HEK293 (cell line): Measurements from ENCODE around the gene DSTN.

Experiments used
- CTCF ChIA-PET: fragments of 350-600 bp; formaldehyde crosslinking; extraction: SDS; loops from one replicate; lab custom pipeline; 2021; ENCODE audit warnings: antibody characterized with exemption; lab: Yijun Ruan, JAX
- POLR2A ChIA-PET: fragments of 300-600 bp; formaldehyde crosslinking; extraction: SDS; loops from one replicate; lab custom pipeline; 2020; ENCODE audit warnings: antibody characterized with exemption, inconsistent platforms; lab: Yijun Ruan, JAX
- H3K27ac ChIP-seq: fragments of 200-500 bp; sonication (Bioruptor generic); 2 replicates; pipeline ENCODE4 v1.5.1; 2014; ENCODE audit warnings: low read depth, low read length, control low read depth, inconsistent platforms; ENCODE audit errors: extremely low read depth
- H3K36me3 ChIP-seq, 2 experiments: fragments of 200-500 bp in 1 of 2; sonication (Bioruptor generic) in 1 of 2; 1 replicate in 1 of 2; 2 replicates in 1 of 2; pipeline ENCODE4 v1.5.1; 2014 to 2017; ENCODE audit warnings: inconsistent platforms in 2 of 2, low read length in 2 of 2; ENCODE audit not compliant: control insufficient read depth in 2 of 2, insufficient read depth in 1 of 2
- H3K4me1 ChIP-seq: fragments of 200-500 bp; sonication (Bioruptor generic); 2 replicates; pipeline ENCODE4 v1.5.1; 2014; ENCODE audit warnings: mild to moderate bottlenecking, low read length, inconsistent platforms; ENCODE audit not compliant: control insufficient read depth, insufficient read depth
- H3K4me3 ChIP-seq: 2 replicates; pipeline ENCODE4 v1.5.1; 2011; ENCODE audit warnings: low read depth, mild to moderate bottlenecking, control low read depth, low read length, moderate library complexity
- H3K9me3 ChIP-seq: fragments of 200-500 bp; sonication (Bioruptor generic); 2 replicates; pipeline ENCODE4 v1.5.1; 2014; ENCODE audit warnings: low read depth, low read length, inconsistent platforms; ENCODE audit not compliant: control insufficient read depth, insufficient read depth
- KLF8 ChIP-seq: fragments of 450-650 bp; formaldehyde crosslinking; IDR thresholded peaks from 2 replicates; pipeline ENCODE4 v1.5.1; 2016; ENCODE audit warnings: missing biosample characterization, missing genetic modification characterization
- SP3 ChIP-seq: fragments of 450-650 bp; formaldehyde crosslinking; IDR thresholded peaks from 2 replicates; pipeline ENCODE4 v1.5.1; 2016; ENCODE audit warnings: missing biosample characterization, missing genetic modification characterization
- SP7 ChIP-seq: fragments of 450-650 bp; formaldehyde crosslinking; IDR thresholded peaks from 2 replicates; pipeline ENCODE4 v1.5.1; 2016; ENCODE audit warnings: missing biosample characterization, missing genetic modification characterization
- ZBTB21 ChIP-seq: fragments of 450-650 bp; formaldehyde crosslinking; IDR thresholded peaks from 2 replicates; pipeline ENCODE4 v1.5.1; 2017; ENCODE audit warnings: missing biosample characterization, missing genetic modification characterization
- ZBTB48 ChIP-seq: fragments of 450-650 bp; formaldehyde crosslinking; IDR thresholded peaks from 2 replicates; pipeline ENCODE4 v1.5.1; 2016; ENCODE audit warnings: missing biosample characterization, missing genetic modification characterization
- ZNF292 ChIP-seq: fragments of 450-650 bp; formaldehyde crosslinking; IDR thresholded peaks from 2 replicates; pipeline ENCODE4 v1.5.1; 2016; ENCODE audit warnings: low read depth, missing biosample characterization, missing genetic modification characterization, borderline replicate concordance
- ZNF311 ChIP-seq: fragments of 450-650 bp; formaldehyde crosslinking; IDR thresholded peaks from 2 replicates; pipeline ENCODE4 v1.5.1; 2017; ENCODE audit warnings: missing biosample characterization, missing genetic modification characterization, borderline replicate concordance
- ZNF341 ChIP-seq: fragments of 450-650 bp; formaldehyde crosslinking; IDR thresholded peaks from 2 replicates; pipeline ENCODE4; 2016; ENCODE audit warnings: low read depth, missing biosample characterization, missing genetic modification characterization
- ZNF423 ChIP-seq: fragments of 450-650 bp; formaldehyde crosslinking; IDR thresholded peaks from 2 replicates; pipeline ENCODE4 v1.5.1; 2016; ENCODE audit warnings: missing biosample characterization, missing genetic modification characterization
- ZNF654 ChIP-seq: fragments of 450-650 bp; formaldehyde crosslinking; IDR thresholded peaks from 2 replicates; pipeline ENCODE4 v1.5.1; 2016; ENCODE audit warnings: low read depth, missing biosample characterization, missing genetic modification characterization
- ZNF660 ChIP-seq: fragments of 450-650 bp; IDR thresholded peaks from 2 replicates; pipeline ENCODE4 v1.5.1; 2018; ENCODE audit warnings: missing biosample characterization, mild to moderate bottlenecking, missing genetic modification characterization
- ZNF777 ChIP-seq: fragments of 450-650 bp; formaldehyde crosslinking; IDR thresholded peaks from 2 replicates; pipeline ENCODE4 v1.5.1; 2017; ENCODE audit warnings: missing biosample characterization, missing genetic modification characterization, borderline replicate concordance
- ZSCAN16 ChIP-seq: fragments of 450-650 bp; formaldehyde crosslinking; IDR thresholded peaks from 2 replicates; pipeline ENCODE4 v1.5.1; 2016; ENCODE audit warnings: missing biosample characterization, missing genetic modification characterization
- ZSCAN23 ChIP-seq: fragments of 450-650 bp; formaldehyde crosslinking; IDR thresholded peaks from 2 replicates; pipeline ENCODE4 v1.5.1; 2016; ENCODE audit warnings: missing biosample characterization, missing genetic modification characterization
- ZSCAN30 ChIP-seq: fragments of 450-650 bp; IDR thresholded peaks from 2 replicates; pipeline ENCODE4 v1.5.1; 2018; ENCODE audit warnings: missing biosample characterization, mild to moderate bottlenecking, missing genetic modification characterization, moderate library complexity
- ZXDB ChIP-seq: fragments of 450-650 bp; formaldehyde crosslinking; IDR thresholded peaks from 2 replicates; pipeline ENCODE4 v1.5.1; 2016; ENCODE audit warnings: missing biosample characterization, missing genetic modification characterization
- TF ChIP-seq, protein P1 (sequence below): fragments of 450-650 bp; formaldehyde crosslinking; IDR thresholded peaks from 2 replicates; pipeline ENCODE4 v1.5.1; 2016; ENCODE audit warnings: missing biosample characterization, missing genetic modification characterization, low read depth
- TF ChIP-seq, protein P2 (sequence below): fragments of 450-650 bp; formaldehyde crosslinking; IDR thresholded peaks from 2 replicates; pipeline ENCODE4 v1.5.1; 2016; ENCODE audit warnings: missing biosample characterization, missing genetic modification characterization, borderline replicate concordance
- TF ChIP-seq, protein P3 (sequence below): fragments of 450-650 bp; formaldehyde crosslinking; optimal IDR thresholded peaks from 2 replicates; pipeline ENCODE3; 2016; ENCODE audit warnings: missing biosample characterization, mild to moderate bottlenecking, missing genetic modification characterization
- TF ChIP-seq, protein P4 (sequence below): fragments of 450-650 bp; formaldehyde crosslinking; IDR thresholded peaks from 2 replicates; pipeline ENCODE4 v1.5.1; 2017; ENCODE audit warnings: missing biosample characterization, missing genetic modification characterization
- TF ChIP-seq, protein P5 (sequence below): fragments of 450-650 bp; formaldehyde crosslinking; IDR thresholded peaks from 2 replicates; pipeline ENCODE4 v1.5.1; 2016; ENCODE audit warnings: missing biosample characterization, missing genetic modification characterization
- TF ChIP-seq, protein P6 (sequence below): fragments of 450-650 bp; formaldehyde crosslinking; IDR thresholded peaks from 2 replicates; pipeline ENCODE4 v1.5.1; 2016; ENCODE audit warnings: missing biosample characterization, missing genetic modification characterization

Gene DSTN

DNA sequence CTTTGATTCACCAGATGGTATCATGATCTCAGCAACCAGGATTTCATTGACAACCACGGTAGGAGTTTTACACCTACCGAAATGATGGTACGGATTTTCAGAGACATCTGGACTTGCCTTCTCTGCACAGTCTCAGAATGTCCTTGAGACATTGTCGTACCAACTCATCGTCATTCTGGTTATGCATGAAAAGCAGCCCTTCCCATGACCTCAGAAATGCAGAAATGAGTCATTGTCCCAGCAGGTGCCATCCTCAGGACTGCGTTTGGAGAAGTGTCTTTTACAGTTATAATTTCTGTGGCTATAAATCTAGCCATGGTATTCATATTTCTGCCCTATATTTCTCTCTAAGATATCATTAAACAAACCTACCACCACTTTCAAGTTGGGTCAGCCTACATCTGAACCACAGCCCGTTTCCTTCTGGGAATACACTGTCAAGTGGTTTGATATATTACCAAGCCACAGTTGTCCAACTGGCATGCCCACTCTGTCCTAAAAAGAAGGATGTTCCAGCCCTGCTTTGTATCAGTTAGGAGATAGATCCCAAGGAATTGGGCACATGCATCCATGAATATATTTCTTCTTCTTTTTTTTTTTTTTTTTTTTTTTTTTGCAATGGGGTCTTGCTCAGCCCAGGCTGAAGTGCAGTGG lies 31.2 kb upstream of the DSTN start (continued):
- TF ChIP-seq, protein P1, sequence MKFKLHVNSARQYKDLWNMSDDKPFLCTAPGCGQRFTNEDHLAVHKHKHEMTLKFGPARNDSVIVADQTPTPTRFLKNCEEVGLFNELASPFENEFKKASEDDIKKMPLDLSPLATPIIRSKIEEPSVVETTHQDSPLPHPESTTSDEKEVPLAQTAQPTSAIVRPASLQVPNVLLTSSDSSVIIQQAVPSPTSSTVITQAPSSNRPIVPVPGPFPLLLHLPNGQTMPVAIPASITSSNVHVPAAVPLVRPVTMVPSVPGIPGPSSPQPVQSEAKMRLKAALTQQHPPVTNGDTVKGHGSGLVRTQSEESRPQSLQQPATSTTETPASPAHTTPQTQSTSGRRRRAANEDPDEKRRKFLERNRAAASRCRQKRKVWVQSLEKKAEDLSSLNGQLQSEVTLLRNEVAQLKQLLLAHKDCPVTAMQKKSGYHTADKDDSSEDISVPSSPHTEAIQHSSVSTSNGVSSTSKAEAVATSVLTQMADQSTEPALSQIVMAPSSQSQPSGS (tag by site-specific recombination), result 0 out of 2 replicates have a peak, but pooled peaks have one; percentile 17
- TF ChIP-seq, protein P2, sequence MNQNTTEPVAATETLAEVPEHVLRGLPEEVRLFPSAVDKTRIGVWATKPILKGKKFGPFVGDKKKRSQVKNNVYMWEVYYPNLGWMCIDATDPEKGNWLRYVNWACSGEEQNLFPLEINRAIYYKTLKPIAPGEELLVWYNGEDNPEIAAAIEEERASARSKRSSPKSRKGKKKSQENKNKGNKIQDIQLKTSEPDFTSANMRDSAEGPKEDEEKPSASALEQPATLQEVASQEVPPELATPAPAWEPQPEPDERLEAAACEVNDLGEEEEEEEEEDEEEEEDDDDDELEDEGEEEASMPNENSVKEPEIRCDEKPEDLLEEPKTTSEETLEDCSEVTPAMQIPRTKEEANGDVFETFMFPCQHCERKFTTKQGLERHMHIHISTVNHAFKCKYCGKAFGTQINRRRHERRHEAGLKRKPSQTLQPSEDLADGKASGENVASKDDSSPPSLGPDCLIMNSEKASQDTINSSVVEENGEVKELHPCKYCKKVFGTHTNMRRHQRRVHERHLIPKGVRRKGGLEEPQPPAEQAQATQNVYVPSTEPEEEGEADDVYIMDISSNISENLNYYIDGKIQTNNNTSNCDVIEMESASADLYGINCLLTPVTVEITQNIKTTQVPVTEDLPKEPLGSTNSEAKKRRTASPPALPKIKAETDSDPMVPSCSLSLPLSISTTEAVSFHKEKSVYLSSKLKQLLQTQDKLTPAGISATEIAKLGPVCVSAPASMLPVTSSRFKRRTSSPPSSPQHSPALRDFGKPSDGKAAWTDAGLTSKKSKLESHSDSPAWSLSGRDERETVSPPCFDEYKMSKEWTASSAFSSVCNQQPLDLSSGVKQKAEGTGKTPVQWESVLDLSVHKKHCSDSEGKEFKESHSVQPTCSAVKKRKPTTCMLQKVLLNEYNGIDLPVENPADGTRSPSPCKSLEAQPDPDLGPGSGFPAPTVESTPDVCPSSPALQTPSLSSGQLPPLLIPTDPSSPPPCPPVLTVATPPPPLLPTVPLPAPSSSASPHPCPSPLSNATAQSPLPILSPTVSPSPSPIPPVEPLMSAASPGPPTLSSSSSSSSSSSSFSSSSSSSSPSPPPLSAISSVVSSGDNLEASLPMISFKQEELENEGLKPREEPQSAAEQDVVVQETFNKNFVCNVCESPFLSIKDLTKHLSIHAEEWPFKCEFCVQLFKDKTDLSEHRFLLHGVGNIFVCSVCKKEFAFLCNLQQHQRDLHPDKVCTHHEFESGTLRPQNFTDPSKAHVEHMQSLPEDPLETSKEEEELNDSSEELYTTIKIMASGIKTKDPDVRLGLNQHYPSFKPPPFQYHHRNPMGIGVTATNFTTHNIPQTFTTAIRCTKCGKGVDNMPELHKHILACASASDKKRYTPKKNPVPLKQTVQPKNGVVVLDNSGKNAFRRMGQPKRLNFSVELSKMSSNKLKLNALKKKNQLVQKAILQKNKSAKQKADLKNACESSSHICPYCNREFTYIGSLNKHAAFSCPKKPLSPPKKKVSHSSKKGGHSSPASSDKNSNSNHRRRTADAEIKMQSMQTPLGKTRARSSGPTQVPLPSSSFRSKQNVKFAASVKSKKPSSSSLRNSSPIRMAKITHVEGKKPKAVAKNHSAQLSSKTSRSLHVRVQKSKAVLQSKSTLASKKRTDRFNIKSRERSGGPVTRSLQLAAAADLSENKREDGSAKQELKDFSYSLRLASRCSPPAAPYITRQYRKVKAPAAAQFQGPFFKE, result no peak
- TF ChIP-seq SP7 (tag by site-specific recombination), result peak; percentile 80
- TF ChIP-seq ZBTB21 (tag by site-specific recombination), result peak; percentile 82; the same call in 1 of the 2 replicates
- TF ChIP-seq, protein P3, sequence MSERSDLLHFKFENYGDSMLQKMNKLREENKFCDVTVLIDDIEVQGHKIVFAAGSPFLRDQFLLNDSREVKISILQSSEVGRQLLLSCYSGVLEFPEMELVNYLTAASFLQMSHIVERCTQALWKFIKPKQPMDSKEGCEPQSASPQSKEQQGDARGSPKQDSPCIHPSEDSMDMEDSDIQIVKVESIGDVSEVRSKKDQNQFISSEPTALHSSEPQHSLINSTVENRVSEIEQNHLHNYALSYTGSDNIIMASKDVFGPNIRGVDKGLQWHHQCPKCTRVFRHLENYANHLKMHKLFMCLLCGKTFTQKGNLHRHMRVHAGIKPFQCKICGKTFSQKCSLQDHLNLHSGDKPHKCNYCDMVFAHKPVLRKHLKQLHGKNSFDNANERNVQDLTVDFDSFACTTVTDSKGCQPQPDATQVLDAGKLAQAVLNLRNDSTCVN (tag by site-specific recombination), result no peak
- TF ChIP-seq ZNF423 (tag by site-specific recombination), result no peak
- TF ChIP-seq, protein P4, sequence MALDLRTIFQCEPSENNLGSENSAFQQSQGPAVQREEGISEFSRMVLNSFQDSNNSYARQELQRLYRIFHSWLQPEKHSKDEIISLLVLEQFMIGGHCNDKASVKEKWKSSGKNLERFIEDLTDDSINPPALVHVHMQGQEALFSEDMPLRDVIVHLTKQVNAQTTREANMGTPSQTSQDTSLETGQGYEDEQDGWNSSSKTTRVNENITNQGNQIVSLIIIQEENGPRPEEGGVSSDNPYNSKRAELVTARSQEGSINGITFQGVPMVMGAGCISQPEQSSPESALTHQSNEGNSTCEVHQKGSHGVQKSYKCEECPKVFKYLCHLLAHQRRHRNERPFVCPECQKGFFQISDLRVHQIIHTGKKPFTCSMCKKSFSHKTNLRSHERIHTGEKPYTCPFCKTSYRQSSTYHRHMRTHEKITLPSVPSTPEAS, result no peak
- TF ChIP-seq, all 188 proteins: peak for 13

DNA sequence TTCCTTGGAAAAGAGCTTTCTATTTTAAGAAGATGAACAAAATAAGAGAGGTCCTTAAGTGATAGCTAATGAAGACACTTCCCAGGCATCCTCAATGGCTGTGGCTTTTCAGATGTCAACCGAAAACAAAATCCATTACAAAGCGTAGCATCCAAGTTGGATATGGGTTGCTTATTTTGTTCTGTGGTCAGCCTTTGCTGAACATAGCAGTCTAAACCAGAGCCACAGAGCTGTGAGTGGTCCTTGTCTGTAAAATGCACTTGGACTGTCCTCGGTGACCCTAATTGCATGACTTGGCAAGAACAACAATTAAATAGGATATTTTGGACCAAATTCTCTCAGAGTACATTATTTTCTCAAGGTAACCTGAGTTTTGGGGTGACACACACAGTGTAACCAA lies 28.3 kb upstream of the DSTN start:
- H3K27ac ChIP-seq, result no peak overlapping the region
- no peaks in the 10 kb centered on the region for H3K36me3 ChIP-seq
- H3K4me1 ChIP-seq, result no peaks in the 10 kb centered on the region
- H3K4me3 ChIP-seq, result no peak overlapping the region
- ChIA-PET CTCF (interaction anchor here (0.7 to 2.7 kb wide), 4 partner anchors 17 to 76 kb away, joined by 3 to 14 read pairs (median 3); no protein-coding TSS in a partner anchor), POLR2A (interaction anchor here (4.1 kb wide), 1 partner anchor 29 kb away, joined by 19 read pairs; the partner anchor contains the start of gene DSTN)
- no peaks in the 10 kb centered on the region for H3K9me3 ChIP-seq
- TF ChIP-seq ZNF341 (tag by site-specific recombination), result no peak
- no peak for TF ChIP-seq ZNF292 (tag by site-specific recombination)
- TF ChIP-seq KLF8 (tag by site-specific recombination), result no peak
- TF ChIP-seq ZNF777 (tag by site-specific recombination), result no peak
- no peak for TF ChIP-seq ZSCAN30 (tag by site-specific recombination)
- no peak for TF ChIP-seq ZXDB (tag by site-specific recombination)
- no peak for TF ChIP-seq ZBTB48 (tag by site-specific recombination)
- TF ChIP-seq ZSCAN16 (tag by site-specific recombination), result no peak
- TF ChIP-seq, protein P5, sequence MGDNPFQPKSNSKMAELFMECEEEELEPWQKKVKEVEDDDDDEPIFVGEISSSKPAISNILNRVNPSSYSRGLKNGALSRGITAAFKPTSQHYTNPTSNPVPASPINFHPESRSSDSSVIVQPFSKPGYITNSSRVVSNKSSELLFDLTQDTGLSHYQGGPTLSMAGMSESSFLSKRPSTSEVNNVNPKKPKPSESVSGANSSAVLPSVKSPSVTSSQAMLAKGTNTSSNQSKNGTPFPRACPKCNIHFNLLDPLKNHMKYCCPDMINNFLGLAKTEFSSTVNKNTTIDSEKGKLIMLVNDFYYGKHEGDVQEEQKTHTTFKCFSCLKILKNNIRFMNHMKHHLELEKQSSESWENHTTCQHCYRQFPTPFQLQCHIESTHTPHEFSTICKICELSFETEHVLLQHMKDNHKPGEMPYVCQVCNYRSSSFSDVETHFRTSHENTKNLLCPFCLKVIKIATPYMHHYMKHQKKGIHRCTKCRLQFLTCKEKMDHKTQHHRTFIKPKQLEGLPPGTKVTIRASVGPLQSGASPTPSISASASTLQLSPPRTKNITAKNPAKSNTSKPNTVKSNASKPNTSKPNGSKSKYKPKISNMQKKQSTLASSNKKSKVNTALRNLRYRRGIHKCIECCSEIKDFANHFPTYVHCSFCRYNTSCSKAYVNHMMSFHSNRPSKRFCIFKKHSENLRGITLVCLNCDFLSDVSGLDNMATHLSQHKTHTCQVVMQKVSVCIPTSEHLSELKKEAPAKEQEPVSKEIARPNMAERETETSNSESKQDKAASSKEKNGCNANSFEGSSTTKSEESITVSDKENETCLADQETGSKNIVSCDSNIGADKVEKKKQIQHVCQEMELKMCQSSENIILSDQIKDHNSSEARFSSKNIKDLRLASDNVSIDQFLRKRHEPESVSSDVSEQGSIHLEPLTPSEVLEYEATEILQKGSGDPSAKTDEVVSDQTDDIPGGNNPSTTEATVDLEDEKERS (tag by site-specific recombination), result no peak
- TF ChIP-seq SP3 (tag by site-specific recombination), result no peak
- TF ChIP-seq ZNF654 (tag by site-specific recombination), result no peak
- TF ChIP-seq ZNF311 (tag by site-specific recombination), result no peak
- no peak for TF ChIP-seq ZSCAN23
- TF ChIP-seq, protein P6, sequence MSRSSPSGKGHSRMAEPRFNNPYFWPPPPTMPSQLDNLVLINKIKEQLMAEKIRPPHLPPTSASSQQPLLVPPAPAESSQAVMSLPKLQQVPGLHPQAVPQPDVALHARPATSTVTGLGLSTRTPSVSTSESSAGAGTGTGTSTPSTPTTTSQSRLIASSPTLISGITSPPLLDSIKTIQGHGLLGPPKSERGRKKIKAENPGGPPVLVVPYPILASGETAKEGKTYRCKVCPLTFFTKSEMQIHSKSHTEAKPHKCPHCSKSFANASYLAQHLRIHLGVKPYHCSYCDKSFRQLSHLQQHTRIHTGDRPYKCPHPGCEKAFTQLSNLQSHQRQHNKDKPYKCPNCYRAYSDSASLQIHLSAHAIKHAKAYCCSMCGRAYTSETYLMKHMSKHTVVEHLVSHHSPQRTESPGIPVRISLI (tag by site-specific recombination), result no peak
- TF ChIP-seq ZNF660, result no peak
